Endodermal cell (in vitro differentiated cells): ENCODE measurements around the gene NT5C2. TPM values are rescaled to one million over a fixed set of nuclear protein-coding genes. Genes with fewer than 3 reads are reported as not detected.

ENCODE experiments used
- DNase-seq: peaks from one replicate; pipeline ENCODE4 v3.0.0-alpha.2; 2017
- H3K27ac ChIP-seq: 2 replicates; pipeline ENCODE4 v1.5.1; 2013; ENCODE audit warnings: mild to moderate bottlenecking, low read depth, low read length, moderate library complexity
- H3K27me3 ChIP-seq: 2 replicates; pipeline ENCODE4 v1.6.1; 2013; ENCODE audit warnings: mild to moderate bottlenecking, low read length, moderate library complexity; ENCODE audit not compliant: insufficient read depth, control insufficient read depth, poor library complexity, severe bottlenecking
- H3K36me3 ChIP-seq: 2 replicates; pipeline ENCODE4 v1.7.0; 2013; ENCODE audit warnings: mild to moderate bottlenecking, low read length, moderate library complexity; ENCODE audit not compliant: control insufficient read depth, insufficient read depth
- H3K4me1 ChIP-seq: one replicate; pipeline ENCODE4 v1.7.0; 2013; ENCODE audit warnings: low read length; ENCODE audit not compliant: control insufficient read depth, insufficient read depth
- H3K4me3 ChIP-seq: 2 replicates; pipeline ENCODE4 v1.5.1; 2013; ENCODE audit warnings: mild to moderate bottlenecking, low read length, moderate library complexity
- H3K9ac ChIP-seq: 2 replicates; pipeline ENCODE4 v1.6.1; 2013; ENCODE audit warnings: mild to moderate bottlenecking, low read length, moderate library complexity; ENCODE audit not compliant: poor library complexity, severe bottlenecking; ENCODE audit errors: extremely low read depth
- H3K9me3 ChIP-seq: 2 replicates; pipeline ENCODE4 v1.6.1; 2013; ENCODE audit warnings: mild to moderate bottlenecking, low read length, moderate library complexity; ENCODE audit not compliant: control insufficient read depth
- H3K27ac Mint-ChIP-seq: 2 replicates; pipeline ENCODE4 v1.8.0; 2020; ENCODE audit warnings: mixed read lengths
- H3K27me3 Mint-ChIP-seq: 2 replicates; pipeline ENCODE4 v1.8.0; 2021; ENCODE audit warnings: mild to moderate bottlenecking, mixed read lengths; ENCODE audit not compliant: insufficient read depth
- H3K36me3 Mint-ChIP-seq: 2 replicates; pipeline ENCODE4 v1.8.0; 2020; ENCODE audit warnings: low read depth, mixed read lengths
- H3K4me1 Mint-ChIP-seq: 2 replicates; pipeline ENCODE4 v1.8.0; 2020; ENCODE audit warnings: mixed read lengths
- H3K4me3 Mint-ChIP-seq: 2 replicates; pipeline ENCODE4 v1.8.0; 2020; ENCODE audit warnings: mild to moderate bottlenecking, moderate library complexity, mixed read lengths
- H3K9me3 Mint-ChIP-seq: 2 replicates; pipeline ENCODE4 v1.8.0; 2020; ENCODE audit warnings: mild to moderate bottlenecking, mixed read lengths
- WGBS, 2 experiments: methylation state at CpG; one replicate each; pipeline versions ENCODE4 v1.1.5 to v1.1.7; 2013; ENCODE audit warnings: missing lambda C conversion rate in 2 of 2, mixed read lengths in 1 of 2; ENCODE audit not compliant: insufficient coverage in 1 of 2, insufficient read length in 1 of 2; 5-methylcytosine and 5-hydroxymethylcytosine counted together
- total RNA-seq, 2 donors: library from RNA; stranded (reverse); fragmentation: NEBNext Ultra II Directional in 1 of 2; extraction: Animal tissue kit (Norgen Biotek cat#: 25700) in 1 of 2; gene quantifications; 2 replicates in 1 of 2; 3 replicates in 1 of 2; pipeline ENCODE4 v1.2.1, GENCODE V29; 2021
- TF ChIP-seq, protein P1 (sequence below): fragments of 200-600 bp; sonication (generic); conservative IDR thresholded peaks from 2 replicates; pipeline ENCODE4 v1.5.0; 2021; ENCODE audit warnings: antibody characterized with exemption, mild to moderate bottlenecking

Gene NT5C2
- total RNA-seq, 2 donors from 2014 or later: 122 to 148 TPM

DNA sequence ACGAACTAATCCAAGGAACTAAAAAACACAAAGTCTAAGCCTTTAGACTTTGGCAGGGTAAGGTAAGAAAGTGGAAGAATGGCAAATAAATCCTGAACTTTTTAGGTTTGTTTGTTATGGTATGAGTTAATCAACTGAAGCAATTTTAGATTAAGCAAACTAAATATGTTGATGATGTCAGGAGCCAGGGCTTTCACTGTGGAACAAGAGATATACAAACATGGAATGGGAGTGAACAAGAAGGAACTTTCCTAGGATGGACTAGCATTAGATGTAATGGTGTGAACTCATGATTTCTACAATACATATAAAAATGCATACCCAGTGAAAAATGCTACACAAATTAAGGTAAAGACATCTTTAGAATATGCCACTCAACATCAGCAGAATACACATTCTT is 35.8 kb downstream of the NT5C2 start:
- WGBS, 2 experiments: 100% methylated on average over 1 of the region's 1 CpG; no CpG with 5 or more reads in 1 of the 2 experiments
- H3K27me3 Mint-ChIP-seq: no peaks in the 10 kb centered on the region
- no peak overlapping the region for H3K4me3 Mint-ChIP-seq
- no peak overlapping the region for H3K27ac ChIP-seq
- no peak overlapping the region for H3K9ac ChIP-seq
- H3K4me3 ChIP-seq: no peak overlapping the region
- no peak for DNase-seq
- peaks cover 14% of the 10 kb centered on the region for H3K9me3 ChIP-seq
- TF ChIP-seq, protein P1, sequence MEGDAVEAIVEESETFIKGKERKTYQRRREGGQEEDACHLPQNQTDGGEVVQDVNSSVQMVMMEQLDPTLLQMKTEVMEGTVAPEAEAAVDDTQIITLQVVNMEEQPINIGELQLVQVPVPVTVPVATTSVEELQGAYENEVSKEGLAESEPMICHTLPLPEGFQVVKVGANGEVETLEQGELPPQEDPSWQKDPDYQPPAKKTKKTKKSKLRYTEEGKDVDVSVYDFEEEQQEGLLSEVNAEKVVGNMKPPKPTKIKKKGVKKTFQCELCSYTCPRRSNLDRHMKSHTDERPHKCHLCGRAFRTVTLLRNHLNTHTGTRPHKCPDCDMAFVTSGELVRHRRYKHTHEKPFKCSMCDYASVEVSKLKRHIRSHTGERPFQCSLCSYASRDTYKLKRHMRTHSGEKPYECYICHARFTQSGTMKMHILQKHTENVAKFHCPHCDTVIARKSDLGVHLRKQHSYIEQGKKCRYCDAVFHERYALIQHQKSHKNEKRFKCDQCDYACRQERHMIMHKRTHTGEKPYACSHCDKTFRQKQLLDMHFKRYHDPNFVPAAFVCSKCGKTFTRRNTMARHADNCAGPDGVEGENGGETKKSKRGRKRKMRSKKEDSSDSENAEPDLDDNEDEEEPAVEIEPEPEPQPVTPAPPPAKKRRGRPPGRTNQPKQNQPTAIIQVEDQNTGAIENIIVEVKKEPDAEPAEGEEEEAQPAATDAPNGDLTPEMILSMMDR: no peak
- peaks cover 15% of the 10 kb centered on the region for H3K4me1 ChIP-seq
- H3K4me1 Mint-ChIP-seq: peaks cover 32% of the 10 kb centered on the region
- no peak overlapping the region for H3K27ac Mint-ChIP-seq
- H3K27me3 ChIP-seq: no peaks in the 10 kb centered on the region
- H3K9me3 Mint-ChIP-seq: peaks cover 2% of the 10 kb centered on the region
- H3K36me3 Mint-ChIP-seq: peaks cover 52% of the 10 kb centered on the region
- peaks cover 45% of the 10 kb centered on the region for H3K36me3 ChIP-seq

DNA sequence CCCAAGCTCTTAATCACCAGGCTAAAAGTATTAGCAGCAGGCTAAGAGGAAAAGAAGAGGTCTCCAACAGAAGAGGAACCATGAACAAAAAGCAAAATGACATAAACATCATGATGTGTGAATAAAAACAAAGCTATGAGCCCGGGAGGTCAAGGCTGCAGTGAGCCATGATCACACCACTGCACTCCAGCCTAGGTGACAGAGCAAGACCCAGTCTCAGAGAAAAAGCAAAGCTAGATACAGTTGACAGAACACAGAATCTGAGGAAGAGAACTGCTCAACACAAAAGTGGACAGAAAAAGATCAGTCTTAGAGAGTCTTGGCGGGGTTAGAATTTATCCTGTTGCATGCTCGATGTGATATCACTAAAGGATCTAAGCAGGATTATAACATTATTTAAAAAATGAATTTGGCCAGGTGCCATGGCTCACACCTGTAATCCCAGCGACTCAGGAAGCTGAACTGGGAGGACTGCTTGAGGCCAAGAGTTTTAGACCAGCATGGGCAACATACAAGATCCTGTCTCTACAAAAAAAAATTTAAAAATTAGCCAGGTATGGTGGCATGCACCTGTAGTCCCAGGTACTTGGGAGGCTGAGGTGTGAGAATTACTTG is 37.5 kb downstream of the NT5C2 start:
- H3K9me3 ChIP-seq: peaks cover 14% of the 10 kb centered on the region
- Mint-ChIP-seq H3K9me3 (no peaks in the 10 kb centered on the region), H3K4me1 (peaks cover 38% of the 10 kb centered on the region), H3K27me3 (no peaks in the 10 kb centered on the region), H3K27ac (peak overlapping the region; percentile 7), H3K36me3 (peaks cover 50% of the 10 kb centered on the region), H3K4me3 (no peak overlapping the region)
- peaks cover 50% of the 10 kb centered on the region for H3K36me3 ChIP-seq
- peaks cover 15% of the 10 kb centered on the region for H3K4me1 ChIP-seq
- H3K27me3 ChIP-seq: no peaks in the 10 kb centered on the region
- WGBS, 2 experiments: 83 to 92% methylated on average over 2 to 4 of the region's 4 CpGs
- TF ChIP-seq, protein P1: no peak
- no peak overlapping the region for H3K4me3 ChIP-seq
- no peak for DNase-seq
- H3K27ac ChIP-seq: no peak overlapping the region
- H3K9ac ChIP-seq: no peak overlapping the region

GRCh38 chr10:103154521-103155299 is 38.4 kb downstream of the NT5C2 start:
- H3K27me3 ChIP-seq: no peaks in the 10 kb centered on the region
- H3K36me3 Mint-ChIP-seq: peaks cover 47% of the 10 kb centered on the region
- H3K27ac Mint-ChIP-seq: peak overlapping the region; percentile 50
- peaks cover 50% of the 10 kb centered on the region for H3K36me3 ChIP-seq
- H3K9ac ChIP-seq: no peak overlapping the region
- peaks cover 15% of the 10 kb centered on the region for H3K4me1 ChIP-seq
- no peaks in the 10 kb centered on the region for H3K27me3 Mint-ChIP-seq
- TF ChIP-seq, protein P1: no peak
- peaks cover 45% of the 10 kb centered on the region for H3K4me1 Mint-ChIP-seq
- no peak overlapping the region for H3K4me3 Mint-ChIP-seq
- no peak overlapping the region for H3K27ac ChIP-seq
- DNase-seq: no peak
- peak overlapping the region; percentile 21 for H3K4me3 ChIP-seq
- 80% methylated on average over 3 of the region's 3 CpGs; no CpG with 5 or more reads in 1 of the 2 experiments for WGBS, 2 experiments
- H3K9me3 Mint-ChIP-seq: no peaks in the 10 kb centered on the region
- H3K9me3 ChIP-seq: peaks cover 8% of the 10 kb centered on the region
